Inflammatory macrophage (primary cell): ENCODE measurements around the gene COX8A.

Experiments used
- DNase-seq, 2 donors: peaks; one replicate each; pipeline ENCODE4 v3.0.0-alpha.2; 2020 to 2022

The COX8A gene

GRCh38 chr11:64003807-64004589, 29.6 kb downstream of the COX8A start:
- DNase-seq: no peak

- DNase-seq: no peak
These were observed 30.2 kb downstream of the COX8A start for GRCh38 chr11:64004590-64004984.

GRCh38 chr11:64005691-64006090, 31.3 kb downstream of the COX8A start:
- no peak for DNase-seq

- DNase-seq: no peak
These were observed 32.0 kb downstream of the COX8A start for GRCh38 chr11:64006398-64006797.

GRCh38 chr11:64007160-64007628, 32.8 kb downstream of the COX8A start:
- peak; percentile 44 to 49 for DNase-seq

GRCh38 chr11:64007629-64008282, 33.3 kb downstream of the COX8A start:
- DNase-seq: peak; percentile 62 to 67

- no peak for DNase-seq
These were observed 34.0 kb downstream of the COX8A start for GRCh38 chr11:64008283-64008913.

GRCh38 chr11:64008914-64009633, 34.7 kb downstream of the COX8A start:
- DNase-seq: no peak

GRCh38 chr11:64009710-64010109, 35.3 kb downstream of the COX8A start:
- DNase-seq: no peak

- DNase-seq: no peak
These were observed 36.4 kb downstream of the COX8A start for GRCh38 chr11:64010783-64011182.

- DNase-seq: no peak
These were observed 37.0 kb downstream of the COX8A start for GRCh38 chr11:64011371-64011770.

GRCh38 chr11:64013141-64013896, 38.9 kb downstream of the COX8A start:
- DNase-seq: no peak

GRCh38 chr11:64014356-64014755, 39.9 kb downstream of the COX8A start:
- DNase-seq: no peak

- no peak for DNase-seq
These were observed 41.1 kb downstream of the COX8A start for GRCh38 chr11:64015510-64015909.

GRCh38 chr11:64015935-64016845, 41.8 kb downstream of the COX8A start:
- DNase-seq: no peak

GRCh38 chr11:64017945-64018224, 43.5 kb downstream of the COX8A start:
- no peak for DNase-seq

GRCh38 chr11:64018310-64018709, 43.9 kb downstream of the COX8A start:
- no peak for DNase-seq

GRCh38 chr11:64019106-64020037, 45.0 kb downstream of the COX8A start:
- no peak for DNase-seq

- DNase-seq: no peak
These were observed 46.7 kb downstream of the COX8A start for GRCh38 chr11:64020976-64021756.
